ENCODE results near the gene TMEFF2.
A peak's percentile ranks its signal among the peaks of the same experiment; 100 is the strongest.

TMEFF2 gene, protein sequence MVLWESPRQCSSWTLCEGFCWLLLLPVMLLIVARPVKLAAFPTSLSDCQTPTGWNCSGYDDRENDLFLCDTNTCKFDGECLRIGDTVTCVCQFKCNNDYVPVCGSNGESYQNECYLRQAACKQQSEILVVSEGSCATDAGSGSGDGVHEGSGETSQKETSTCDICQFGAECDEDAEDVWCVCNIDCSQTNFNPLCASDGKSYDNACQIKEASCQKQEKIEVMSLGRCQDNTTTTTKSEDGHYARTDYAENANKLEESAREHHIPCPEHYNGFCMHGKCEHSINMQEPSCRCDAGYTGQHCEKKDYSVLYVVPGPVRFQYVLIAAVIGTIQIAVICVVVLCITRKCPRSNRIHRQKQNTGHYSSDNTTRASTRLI

DNA sequence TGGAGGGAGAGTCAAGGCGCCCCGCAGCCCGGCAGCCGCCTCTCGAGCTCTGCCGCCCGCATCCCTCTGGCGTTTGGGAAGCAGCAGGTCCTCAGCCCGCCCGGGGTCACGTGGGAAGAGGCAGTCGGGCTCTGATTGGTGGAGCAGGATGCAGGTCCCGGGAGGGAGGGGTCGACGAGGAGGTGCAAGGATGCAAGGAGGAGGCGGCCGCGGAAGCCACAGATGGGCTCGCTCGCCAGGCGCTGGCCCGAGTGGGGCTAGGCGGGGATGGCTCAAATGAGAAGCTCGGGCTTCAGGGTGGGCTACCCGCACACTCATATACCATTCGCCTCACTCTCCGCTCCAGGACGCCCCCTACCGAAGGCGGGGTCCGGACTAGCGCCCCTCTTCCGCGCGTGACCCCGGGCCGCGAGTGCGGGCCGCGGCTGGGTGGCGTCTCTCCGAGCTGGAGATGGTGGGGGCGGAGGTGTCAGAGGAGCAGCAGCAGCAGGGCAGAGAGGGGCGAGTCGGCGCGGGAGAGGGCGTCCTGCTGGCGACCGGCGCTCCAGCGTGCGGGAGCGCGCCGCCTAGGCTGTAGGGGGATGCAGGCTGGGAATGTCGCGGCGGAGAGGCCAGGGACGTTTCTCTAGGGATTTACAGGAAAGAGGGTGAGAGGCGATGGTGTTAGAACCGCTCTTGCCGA lies at the start of gene TMEFF2:
Gene TMEFF2 (minus strand): TSS at position 68 of the 682 bp plus-strand sequence. CDS start 409 bp downstream, outside the sequence.
- peak; percentile 96 for DNase-seq

DNA sequence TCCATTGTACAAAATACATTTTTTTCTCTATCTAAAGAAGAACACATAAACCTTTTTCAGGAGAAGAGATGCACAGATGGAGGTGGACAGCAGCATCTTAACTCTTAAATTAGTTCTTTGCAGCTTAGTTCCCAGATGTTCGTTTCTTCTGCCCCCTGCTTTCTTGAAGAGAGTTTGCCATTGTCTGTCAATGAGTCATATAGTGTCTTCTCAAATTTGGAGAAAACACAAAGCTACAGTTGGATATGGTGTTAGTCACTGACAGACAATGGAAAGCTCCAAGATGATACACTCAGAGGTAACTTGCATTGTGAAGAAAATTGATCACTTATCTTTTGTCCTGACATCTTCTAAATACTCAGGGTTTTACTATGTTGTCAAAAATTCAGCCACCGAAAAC lies 48.8 kb upstream of the TMEFF2 start:
- no peak for DNase-seq

DNA sequence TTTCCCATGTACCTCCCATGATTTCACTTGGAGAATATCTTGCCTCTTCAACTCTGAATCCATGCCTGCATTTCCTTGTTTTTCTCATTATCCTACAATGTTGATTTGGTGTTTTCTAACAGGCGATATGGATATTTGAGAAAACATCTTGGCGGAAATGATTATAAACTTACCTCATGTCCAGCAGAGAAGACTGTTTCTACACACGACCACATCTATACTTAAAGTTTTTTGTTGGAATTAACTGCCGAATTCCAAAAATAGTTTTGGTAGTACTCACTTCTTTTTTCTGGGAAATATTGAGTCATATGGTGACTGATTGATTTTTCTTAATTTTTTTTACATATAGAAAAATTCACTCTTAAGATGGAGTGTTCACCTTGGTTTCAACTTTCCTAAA lies 41.4 kb upstream of the TMEFF2 start:
- no peak for DNase-seq

DNA sequence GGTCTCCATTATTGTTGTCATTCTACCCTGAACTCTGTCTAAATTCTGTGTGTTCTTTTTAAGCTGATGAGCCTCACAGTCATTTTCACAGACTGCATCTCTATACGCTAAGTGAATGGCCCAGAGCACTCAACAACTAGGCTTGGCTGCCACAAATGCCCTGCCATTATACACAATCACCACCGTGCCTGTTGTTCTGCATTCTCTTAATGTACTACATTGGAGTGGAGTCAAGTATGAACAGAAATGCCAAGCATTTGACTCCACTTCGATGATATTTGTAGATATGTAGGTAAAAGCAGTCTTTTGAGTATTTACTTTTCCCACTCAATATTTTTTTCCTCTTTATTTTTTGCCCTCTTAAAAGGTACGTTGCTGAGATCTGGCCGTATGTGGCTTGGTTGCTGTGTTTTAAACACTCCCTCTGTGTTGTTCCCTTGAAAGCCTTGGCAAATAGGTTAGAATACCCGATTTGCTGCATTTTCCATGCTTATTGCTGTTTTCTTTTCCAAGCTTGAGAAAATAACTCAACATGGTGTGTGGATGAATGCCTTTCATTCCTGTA lies 36.2 kb upstream of the TMEFF2 start:
- DNase-seq = no peak

DNA sequence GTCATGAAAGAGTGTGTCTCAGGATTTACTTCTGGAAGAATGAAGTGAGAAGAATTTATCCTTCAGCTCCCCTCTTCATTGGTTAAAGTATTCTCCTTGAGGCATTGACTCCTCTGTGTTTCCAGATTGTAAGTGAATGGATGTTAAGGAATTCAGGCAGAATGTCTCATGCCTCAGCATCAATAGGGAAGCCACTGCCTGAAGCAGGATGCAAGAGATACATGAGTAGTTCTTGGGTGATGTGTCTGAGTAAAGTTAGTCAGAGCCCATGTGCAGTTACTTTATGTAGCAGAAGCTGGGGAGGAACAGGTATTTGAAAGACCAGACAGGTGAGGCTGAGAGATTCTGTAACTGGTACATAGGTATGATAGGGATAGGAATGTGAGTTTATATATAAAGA lies 34.0 kb upstream of the TMEFF2 start:
- no peak for DNase-seq

DNA sequence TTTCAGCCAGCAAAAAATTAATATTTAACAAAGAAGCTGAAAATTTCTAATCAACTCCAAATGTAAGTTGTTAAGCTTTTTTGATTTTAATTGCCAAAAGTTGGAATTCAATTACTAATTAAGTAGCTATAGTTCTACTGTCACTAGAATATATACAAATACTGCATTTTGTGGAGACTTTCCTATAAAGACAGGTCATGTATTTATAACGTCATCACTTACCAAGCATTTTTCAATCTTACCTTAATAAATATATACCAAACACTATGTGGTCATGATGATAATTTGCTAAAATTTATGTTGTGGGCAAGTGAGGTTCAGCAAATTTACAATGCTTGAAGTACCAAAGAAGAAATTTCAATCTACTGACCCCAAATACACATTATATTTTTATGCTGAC lies 24.2 kb upstream of the TMEFF2 start:
- DNase-seq = no peak

DNA sequence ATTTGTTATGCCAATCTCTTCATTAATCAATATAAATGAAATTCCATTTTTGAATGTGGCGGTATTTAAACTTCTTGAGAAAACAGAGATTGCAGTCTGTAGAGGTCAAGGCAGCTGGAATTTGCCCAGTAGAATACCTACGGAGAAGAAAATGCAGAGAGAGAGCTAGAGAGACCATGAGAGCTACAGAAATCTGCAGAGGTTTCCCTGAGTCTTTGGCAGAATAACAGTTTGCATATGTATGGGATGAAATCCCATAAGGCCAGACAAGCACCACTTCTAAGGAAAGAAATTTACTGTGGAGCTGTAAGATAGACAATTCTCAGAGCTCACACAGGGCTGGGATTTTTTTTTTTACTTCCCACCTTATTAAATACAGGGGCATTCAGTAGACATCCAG lies 23.6 kb upstream of the TMEFF2 start:
- no peak for DNase-seq

DNA sequence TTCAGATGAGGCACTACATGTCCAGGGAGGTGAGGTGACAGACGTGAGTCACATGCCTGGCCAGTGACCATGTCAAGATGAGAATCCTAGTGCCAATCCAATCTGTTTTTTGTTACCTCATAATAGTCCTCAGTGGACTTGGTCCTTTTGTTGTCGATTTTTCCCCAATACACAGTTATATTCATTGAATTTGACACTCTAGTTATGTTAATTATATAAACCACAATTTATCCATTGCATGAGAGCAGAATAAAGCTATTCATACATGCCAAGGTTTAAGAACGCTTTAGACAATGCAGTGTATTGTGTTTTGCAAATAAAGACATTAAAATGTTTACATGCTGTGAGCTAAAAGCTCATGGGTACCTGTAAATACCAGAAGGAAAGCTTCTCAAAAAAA lies 21.6 kb upstream of the TMEFF2 start:
- DNase-seq = peak; percentile 28

DNA sequence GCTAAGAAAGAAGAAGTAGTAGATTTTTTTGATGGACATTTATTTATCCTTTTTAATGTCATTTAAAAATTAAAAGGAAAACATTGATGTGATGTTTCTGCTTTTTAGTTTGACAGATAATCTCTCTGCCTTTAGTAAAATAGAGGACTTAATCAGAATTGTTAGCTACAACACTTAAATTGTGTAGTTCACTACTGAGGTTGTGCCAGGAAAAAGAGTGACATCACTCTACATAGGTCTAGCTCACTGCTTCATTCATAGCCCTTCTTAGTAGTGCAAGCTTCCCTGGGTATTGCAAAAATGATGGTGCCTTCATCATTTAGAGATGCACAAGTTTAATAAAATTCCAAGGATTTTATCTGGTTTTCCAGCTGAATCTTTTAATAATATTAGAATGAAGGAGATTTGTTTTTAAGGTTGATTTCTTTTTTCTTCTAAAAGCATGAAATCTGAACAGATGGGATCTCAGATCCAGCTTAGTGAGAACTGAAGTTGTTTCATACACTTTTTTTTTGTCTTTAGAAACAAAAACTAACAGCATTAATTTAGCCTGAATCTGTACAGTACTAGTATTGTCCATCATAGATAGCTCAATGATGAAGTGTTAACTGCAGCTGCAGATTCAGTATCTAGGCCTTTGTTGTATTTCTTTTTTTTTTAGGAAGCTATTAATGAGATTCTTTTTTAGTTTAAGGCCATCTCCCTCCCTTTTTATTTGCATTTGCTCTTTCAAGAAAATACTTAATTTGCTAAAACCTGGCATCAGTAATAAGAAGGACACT lies 20.6 kb upstream of the TMEFF2 start:
- DNase-seq = peak; percentile 23

DNA sequence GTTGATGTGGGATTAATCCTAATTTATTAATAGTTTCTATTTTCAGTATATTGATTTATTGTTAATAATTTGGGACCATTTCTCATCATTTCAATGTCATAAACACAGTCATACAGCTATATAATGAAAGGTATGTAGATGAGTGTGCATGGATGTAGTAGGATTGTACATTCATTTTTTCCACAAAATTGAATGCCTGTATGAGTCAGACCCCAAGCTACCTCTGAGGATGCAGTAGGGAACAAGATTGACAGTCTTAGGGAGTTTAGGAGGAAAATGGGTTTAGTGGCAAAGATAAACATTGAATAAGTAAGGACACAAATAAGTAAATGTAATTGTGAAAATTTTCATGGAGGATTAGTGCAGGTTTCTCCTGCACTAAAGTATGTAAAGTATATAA lies 14.1 kb upstream of the TMEFF2 start:
- DNase-seq = no peak

DNA sequence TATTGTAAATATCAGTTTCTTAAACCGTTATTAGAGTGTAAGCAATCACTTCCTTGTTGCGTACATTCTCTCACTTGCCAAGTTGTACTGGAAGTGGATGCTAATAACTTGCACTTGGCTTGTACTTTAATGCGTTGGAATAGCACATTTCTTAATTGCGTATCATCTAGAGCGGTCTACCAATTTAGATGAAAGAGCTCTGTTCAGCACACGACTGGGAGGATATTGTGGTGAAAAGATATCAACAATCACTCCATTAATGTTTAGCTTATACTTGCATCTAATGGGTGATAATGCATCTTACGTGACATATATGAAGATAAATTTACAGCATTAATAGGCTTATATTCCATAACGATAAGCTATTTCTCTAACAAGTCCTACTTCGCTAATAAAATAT lies 11.7 kb upstream of the TMEFF2 start:
- no peak for DNase-seq

DNA sequence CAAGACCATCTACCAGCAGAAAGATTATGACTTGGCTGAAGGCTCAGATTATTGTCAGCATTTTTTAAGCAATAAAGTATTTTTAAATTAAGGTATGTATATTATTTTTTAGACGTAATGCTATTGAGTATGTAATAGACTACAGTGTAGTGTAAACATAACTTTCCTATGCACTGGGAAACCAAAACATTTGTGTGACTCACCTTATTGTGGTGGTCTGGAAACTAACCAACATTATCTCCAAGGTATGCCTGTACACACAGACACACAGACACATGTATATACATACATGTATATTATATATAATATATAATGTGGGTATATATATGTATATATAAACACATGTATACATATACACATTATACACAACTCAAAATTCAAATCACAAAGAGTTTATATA lies 9.1 kb upstream of the TMEFF2 start:
- no peak for DNase-seq

DNA sequence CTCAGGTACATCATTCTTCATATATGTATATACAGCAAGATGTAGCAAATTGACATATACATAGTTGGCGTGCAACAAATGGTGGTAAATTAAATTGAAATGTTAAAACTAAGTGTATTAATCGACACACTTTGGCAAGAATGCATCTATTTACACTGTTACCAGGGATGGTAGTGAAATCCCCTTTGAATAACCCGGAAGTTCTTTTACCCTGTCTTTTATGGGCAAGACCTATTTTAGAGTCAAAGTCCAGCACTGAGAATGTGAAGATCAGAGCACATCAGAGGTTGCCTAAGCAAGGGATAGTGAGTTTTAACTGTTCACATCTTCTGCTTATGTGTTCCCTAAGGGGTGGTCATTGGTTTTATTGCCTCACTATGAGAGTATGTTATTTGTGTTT lies 7.6 kb upstream of the TMEFF2 start:
- DNase-seq = no peak

DNA sequence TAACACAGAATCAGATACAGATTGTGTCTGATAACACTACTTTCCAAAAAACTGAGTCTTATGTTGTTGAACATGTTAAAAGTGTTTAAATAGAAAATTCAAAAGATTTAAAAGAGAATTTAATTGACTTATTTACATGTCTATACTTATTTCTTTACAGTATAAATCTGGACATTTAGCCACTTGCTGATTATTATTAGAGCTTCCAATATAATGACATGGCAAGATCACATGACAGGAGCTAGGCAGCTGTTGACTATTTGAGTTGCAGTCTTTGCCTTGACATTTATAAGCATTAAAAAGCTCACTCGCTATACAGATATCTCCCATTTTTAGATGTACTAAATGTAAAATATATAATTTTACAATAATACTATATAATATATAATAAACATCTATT lies 6.4 kb upstream of the TMEFF2 start:
- DNase-seq = no peak

DNA sequence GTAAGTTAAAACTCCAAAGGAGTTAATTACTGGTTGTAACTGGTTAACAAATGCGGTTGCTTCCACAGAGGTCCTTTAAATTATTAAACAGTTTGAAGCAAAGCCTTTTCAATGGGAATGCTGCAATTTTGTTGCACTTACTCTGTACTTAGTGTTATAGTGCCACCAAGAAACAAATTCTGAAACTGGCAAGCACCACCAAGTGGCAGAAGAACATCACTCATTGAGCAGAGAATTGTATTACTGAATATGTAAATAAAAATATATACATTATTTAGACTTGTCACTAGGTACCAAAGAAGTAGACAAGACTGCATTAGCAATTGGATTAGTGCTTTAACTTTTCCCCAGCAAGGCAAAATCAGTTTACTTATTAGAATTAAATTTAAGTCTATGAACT lies 2.6 kb upstream of the TMEFF2 start:
- DNase-seq = peak; percentile 75

DNA sequence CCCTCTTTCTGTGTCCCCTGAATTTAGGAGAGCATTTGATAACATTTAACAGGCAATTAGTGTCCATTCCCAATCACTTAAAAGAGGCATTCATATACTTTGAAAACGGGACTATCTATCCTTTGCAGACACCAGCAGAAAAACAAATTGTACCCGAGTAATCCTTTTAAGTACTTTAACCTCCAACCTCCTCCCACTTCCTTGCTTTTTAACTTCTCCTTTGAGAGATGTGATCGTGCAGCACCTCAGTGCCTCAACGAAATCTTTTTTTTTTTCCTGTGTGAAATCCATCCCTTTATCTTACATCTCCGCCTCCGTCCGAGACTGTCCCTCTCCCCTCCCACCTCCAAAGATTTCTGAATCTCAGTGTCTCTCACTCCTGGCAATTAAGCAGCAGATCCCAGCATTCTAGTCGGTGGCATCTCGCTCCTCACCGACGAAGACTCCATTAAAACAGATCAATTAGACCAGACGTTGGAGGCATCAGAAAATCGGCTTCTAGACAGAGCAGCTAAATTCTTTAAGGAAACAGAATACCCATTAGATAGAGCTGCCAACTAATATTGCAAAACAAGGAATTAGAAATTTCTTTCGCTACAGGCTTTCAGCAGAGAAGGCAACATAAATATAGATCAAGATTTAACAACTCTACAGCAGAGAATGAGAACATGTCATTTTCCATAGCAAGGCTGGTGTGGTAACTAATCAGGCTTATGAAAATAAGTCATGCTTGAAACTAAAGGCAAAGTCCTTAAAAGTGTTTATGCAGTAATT lies 1.9 kb upstream of the TMEFF2 start:
- peak; percentile 51 for DNase-seq

DNA sequence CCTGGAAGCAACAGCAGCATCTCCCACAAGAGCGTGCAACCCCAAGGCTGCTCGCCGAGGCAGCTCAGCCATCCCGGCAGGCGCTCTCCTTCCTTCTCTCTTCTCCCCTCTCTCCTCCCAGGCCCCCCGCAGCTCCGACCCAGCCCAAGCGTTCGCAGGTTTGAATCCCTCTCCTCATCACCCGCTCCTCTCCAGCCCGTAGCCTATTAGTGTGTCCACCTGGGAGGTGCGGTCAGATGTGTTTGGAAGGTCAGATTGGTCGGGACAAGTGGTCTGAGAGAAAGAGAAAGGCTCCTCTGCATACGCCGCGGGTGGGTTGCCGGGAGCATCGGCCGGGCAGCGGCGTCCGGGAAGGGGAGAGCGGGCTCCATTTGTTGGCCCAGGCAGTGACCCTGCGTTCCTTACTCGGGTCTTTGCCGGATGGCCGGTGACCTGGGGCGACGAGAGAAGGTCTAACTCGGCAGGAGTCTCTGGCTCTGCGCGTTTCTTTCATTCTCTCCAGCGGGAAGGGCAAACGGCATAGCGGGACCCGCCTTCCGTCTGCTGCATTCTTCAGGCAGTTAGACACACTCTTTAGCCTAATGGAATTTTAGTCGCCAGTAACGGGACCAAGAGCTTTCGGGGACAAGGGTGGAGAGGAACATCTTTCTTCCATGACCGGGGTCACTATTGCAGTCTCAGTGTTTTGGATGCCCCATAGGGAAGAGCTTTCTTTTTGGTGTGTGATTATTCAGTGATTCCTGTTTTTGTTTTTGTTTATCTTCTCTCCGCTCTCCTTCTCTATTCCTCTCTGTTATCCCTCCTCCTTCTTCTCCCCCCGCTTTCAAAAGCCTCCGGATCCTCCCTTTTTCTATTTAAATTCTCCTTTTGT lies 1.1 kb upstream of the TMEFF2 start:
- DNase-seq = peak; percentile 70

DNA sequence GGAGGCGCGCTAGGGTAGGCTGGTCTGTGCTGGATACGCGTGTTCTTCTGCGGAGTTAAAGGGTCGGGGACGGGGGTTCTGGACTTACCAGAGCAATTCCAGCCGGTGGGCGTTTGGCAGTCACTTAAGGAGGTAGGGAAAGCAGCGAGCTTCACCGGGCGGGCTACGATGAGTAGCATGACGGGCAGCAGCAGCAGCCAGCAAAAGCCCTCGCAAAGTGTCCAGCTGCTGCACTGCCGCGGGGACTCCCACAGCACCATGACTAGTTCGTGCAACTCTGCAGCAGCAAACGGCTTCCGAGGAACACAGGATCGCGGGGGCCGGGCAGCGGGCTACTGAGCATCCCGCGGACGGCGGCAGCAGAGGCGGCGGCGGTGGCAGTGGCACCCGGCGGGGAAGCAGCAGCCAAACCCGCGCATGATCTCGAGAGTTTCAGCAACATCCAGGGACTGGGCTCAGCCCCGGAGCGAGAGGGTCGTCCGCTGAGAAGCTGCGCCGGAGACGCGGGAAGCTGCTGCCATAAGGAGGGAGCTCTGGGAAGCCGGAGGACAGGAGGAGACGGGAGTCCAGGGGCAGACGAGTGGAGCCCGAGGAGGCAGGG lies 368 bp downstream of the TMEFF2 start:
- DNase-seq = no peak

DNA sequence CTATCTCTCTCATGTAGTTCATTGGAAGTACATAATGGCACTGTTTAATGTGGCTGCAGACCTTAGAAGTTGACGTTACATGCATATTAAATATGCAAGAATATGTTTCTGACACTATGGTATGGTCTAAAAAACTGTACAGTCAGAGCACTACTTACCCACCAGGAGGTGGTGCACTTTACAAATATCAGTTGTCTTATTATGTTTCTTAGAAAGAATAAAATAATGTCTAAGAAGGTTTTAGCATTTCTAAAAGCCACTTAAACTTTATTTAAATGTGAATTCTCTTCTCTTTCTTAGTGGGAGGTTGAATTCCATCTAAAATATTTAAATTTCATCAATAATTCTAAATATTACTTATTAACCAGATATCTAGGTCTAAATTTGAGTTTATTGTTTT lies 4.3 kb downstream of the TMEFF2 start:
- DNase-seq = peak; percentile 33

DNA sequence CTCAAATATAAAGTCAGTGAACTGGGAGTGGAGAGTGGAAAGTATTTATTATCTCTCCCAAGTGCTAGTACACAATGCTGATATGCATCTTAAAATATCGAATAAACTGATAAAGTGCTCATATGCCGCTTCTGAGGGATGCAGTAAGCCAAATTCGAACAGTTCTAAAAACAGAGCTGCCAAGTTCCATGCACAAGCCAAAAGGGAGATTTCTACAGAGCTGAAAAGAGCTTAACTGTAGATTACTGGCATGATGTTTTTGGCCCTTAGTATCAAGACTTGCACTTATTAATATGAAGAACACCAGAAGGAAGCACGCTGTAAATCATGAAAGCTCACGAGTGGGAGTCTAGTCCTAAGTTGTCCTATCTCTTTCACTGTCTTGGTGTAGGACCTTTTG lies 7.9 kb downstream of the TMEFF2 start:
- no peak for DNase-seq

DNA sequence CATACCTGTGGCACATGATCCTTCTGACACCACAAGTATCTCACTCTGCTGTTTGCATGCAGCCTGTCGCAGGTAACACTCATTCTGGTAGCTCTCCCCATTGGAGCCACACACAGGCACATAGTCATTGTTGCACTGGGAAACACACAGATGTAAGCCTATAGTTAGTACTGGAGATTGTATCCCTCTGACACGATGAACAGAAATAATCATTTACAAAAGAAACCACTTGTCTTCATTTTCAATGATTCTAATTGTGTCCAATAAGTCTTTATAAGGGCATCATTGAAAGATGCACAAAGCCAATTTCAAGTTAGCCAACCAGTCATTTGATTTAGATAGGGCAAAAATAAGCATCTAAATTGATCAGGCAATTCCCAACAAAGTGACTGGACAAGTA lies 10.4 kb downstream of the TMEFF2 start:
- DNase-seq = peak; percentile 49

Measured in midbrain (tissue), 1 donor.